HepG2 (cell line): ENCODE data around the gene APLNR. TPM values are rescaled to one million over a fixed set of nuclear protein-coding genes. Genes with fewer than 3 reads are reported as not detected.

Source experiments
- ATAC-seq: fragments of 200-7000 bp; cut with Tn5 transposase; 3 replicates; pipeline ENCODE4 v1.9.1; 2020; ENCODE audit warnings: mild to moderate bottlenecking, moderate library complexity
- BruUV-seq: library from RNA; stranded (reverse); fragments of 400-500 nt; replicated peaks from 2 replicates; lab custom pipeline; 2021; lab: Mats Ljungman, UMichigan
- CTCF ChIA-PET: fragments of 300-600 bp; formaldehyde crosslinking; extraction: SDS; loops from one replicate; lab custom pipeline; 2021; ENCODE audit warnings: low total read pairs, inconsistent platforms, low intra/inter-chr PET ratio; lab: Yijun Ruan, JAX
- POLR2A ChIA-PET: fragments of 350-600 bp; sonication (Branson Sonifier 250); formaldehyde crosslinking; loops from one replicate; lab custom pipeline; 2020; ENCODE audit warnings: antibody characterized with exemption, inconsistent platforms; lab: Yijun Ruan, JAX
- DNase-seq: peaks from one replicate; pipeline ENCODE4 v3.0.0-alpha.2; 2015; ENCODE audit warnings: low spot score
- FAIRE-seq: peaks from 3 replicates; lab custom pipeline; 2011; peaks lifted over from hg19 to GRCh38; lab: Jason Lieb, UNC
- H2AFZ ChIP-seq: one replicate; pipeline ENCODE4 v1.6.1; 2011; ENCODE audit warnings: low read length, inconsistent platforms
- H3K27ac ChIP-seq: fragments of 300-600 bp; 3 replicates; pipeline ENCODE4 v1.8.0; 2011; ENCODE audit warnings: mixed run types, mild to moderate bottlenecking, mixed read lengths, low read length, inconsistent platforms; ENCODE audit not compliant: insufficient read depth; ENCODE audit errors: extremely low read length
- H3K27me3 ChIP-seq, 2 experiments: fragments of 200-600 bp in 1 of 2; 2 replicates in 1 of 2; 3 replicates in 1 of 2; pipeline versions ENCODE4 v1.6.0 to v1.8.0; 2011; ENCODE audit warnings: low read length in 2 of 2, mild to moderate bottlenecking in 2 of 2, moderate library complexity in 2 of 2, inconsistent platforms in 1 of 2; ENCODE audit not compliant: insufficient read depth in 2 of 2, control insufficient read depth in 1 of 2
- H3K36me3 ChIP-seq, 2 experiments: fragments of 200-600 bp in 1 of 2; replicated peaks in 1 of 2; 2 replicates in 1 of 2; 3 replicates in 1 of 2; pipeline versions ENCODE4 v1.5.1 to v1.8.0; 2011; ENCODE audit warnings: low read length in 2 of 2, inconsistent platforms in 1 of 2; ENCODE audit not compliant: insufficient read depth in 2 of 2, control insufficient read depth in 1 of 2
- H3K4me1 ChIP-seq: 2 replicates; pipeline ENCODE4 v1.5.1; 2012; ENCODE audit warnings: low read length, inconsistent platforms; ENCODE audit not compliant: insufficient read depth
- H3K4me2 ChIP-seq: 2 replicates; pipeline ENCODE4 v1.6.0; 2011; ENCODE audit warnings: low read depth, low read length, inconsistent platforms
- H3K4me3 ChIP-seq, 3 experiments: fragments of 200-600 bp in 1 of 3; sonication (generic), shearing (Covaris generic) in 1 of 3; replicated peaks in 1 of 3; 2 replicates each; pipeline ENCODE4 v1.5.1; 2011 to 2016; ENCODE audit warnings: low read length in 3 of 3, inconsistent platforms in 2 of 3, low read depth in 2 of 3, mild to moderate bottlenecking in 2 of 3, control low read depth in 1 of 3, mixed read lengths in 1 of 3; ENCODE audit not compliant: insufficient read depth in 1 of 3
- H3K79me2 ChIP-seq: one replicate; pipeline ENCODE4 v1.6.1; 2011; ENCODE audit warnings: low read length, inconsistent platforms; ENCODE audit not compliant: insufficient read depth
- H3K9ac ChIP-seq: 2 replicates; pipeline ENCODE4 v1.6.0; 2011; ENCODE audit warnings: mild to moderate bottlenecking, low read depth, low read length, inconsistent platforms; ENCODE audit not compliant: insufficient read depth
- H3K9me3 ChIP-seq: 2 replicates; pipeline ENCODE4 v1.5.1; 2012; ENCODE audit warnings: mild to moderate bottlenecking, low read length
- H4K20me1 ChIP-seq: 2 replicates; pipeline ENCODE4 v1.6.0; 2011; ENCODE audit warnings: inconsistent platforms, mild to moderate bottlenecking, low read length, moderate library complexity; ENCODE audit not compliant: insufficient read depth
- ATF7 ChIP-seq, 2 experiments: fragments of 450-650 bp in 1 of 2; sonication (generic) in 1 of 2; formaldehyde crosslinking in 1 of 2; IDR thresholded peaks; 2 replicates each; pipeline versions ENCODE4 v1.4.0 to v1.6.1; 2016 to 2020; ENCODE audit warnings: antibody characterized with exemption in 1 of 2, mild to moderate bottlenecking in 1 of 2, missing genetic modification reagents in 1 of 2
- CREB1 ChIP-seq, 2 experiments: fragments of 450-650 bp in 1 of 2; IDR thresholded peaks; 2 replicates each; pipeline ENCODE4 v1.6.1; 2016 to 2017; ENCODE audit warnings: control low read depth in 1 of 2, mild to moderate bottlenecking in 1 of 2, missing compliant biosample characterization in 1 of 2, missing genetic modification characterization in 1 of 2
- PHB2 ChIP-seq: fragments of 450-650 bp; IDR thresholded peaks from 2 replicates; pipeline ENCODE4 v1.6.1; 2018; ENCODE audit not compliant: partially characterized antibody
- PHF5A ChIP-seq: IDR thresholded peaks from one replicate; pipeline ENCODE4 v1.6.1; 2018; ENCODE audit warnings: low read depth, missing genetic modification reagents; ENCODE audit not compliant: unreplicated experiment
- SP140L ChIP-seq: sonication (generic); formaldehyde crosslinking; IDR thresholded peaks from 2 replicates; pipeline ENCODE4 v1.4.0; 2020; ENCODE audit warnings: missing genetic modification reagents, borderline replicate concordance
- ZFAT ChIP-seq: sonication (generic); formaldehyde crosslinking; conservative IDR thresholded peaks from 2 replicates; pipeline ENCODE4 v1.8.1; 2023; ENCODE audit warnings: missing genetic modification reagents, inconsistent platforms
- ZNF234 ChIP-seq: sonication (generic); formaldehyde crosslinking; conservative IDR thresholded peaks from 2 replicates; pipeline ENCODE4 v1.5.1; 2020; ENCODE audit warnings: mild to moderate bottlenecking, missing genetic modification reagents
- ZNF331 ChIP-seq: sonication (generic); formaldehyde crosslinking; IDR thresholded peaks from 2 replicates; pipeline ENCODE4 v1.4.0; 2020; ENCODE audit warnings: missing genetic modification reagents
- ZNF552 ChIP-seq: sonication (generic); formaldehyde crosslinking; IDR thresholded peaks from 2 replicates; pipeline ENCODE4 v1.9.0; 2022; ENCODE audit warnings: missing genetic modification reagents, mild to moderate bottlenecking, borderline replicate concordance
- ZNF879 ChIP-seq: sonication (generic); formaldehyde crosslinking; IDR thresholded peaks from 2 replicates; pipeline ENCODE4 v1.8.1; 2023; ENCODE audit warnings: missing genetic modification reagents
- WGBS: methylation state at CpG from one replicate; pipeline ENCODE4 v1.1.6; 2017; ENCODE audit warnings: low lambda C conversion rate; 5-methylcytosine and 5-hydroxymethylcytosine counted together
- in situ Hi-C: cut with HindIII; loops from 2 replicates; pipeline ENCODE4 v1.10.0; 2017; ENCODE audit warnings: low pct_unique_long_range_greater_than_20kb; ENCODE audit not compliant: extremely low pct_ligation_motif_present
- intact Hi-C: fragments of 100-400 bp; cut with micrococcal nuclease; formaldehyde crosslinking; loops from one replicate; pipeline ENCODE4 v1.10.0; 2022; ENCODE audit not compliant: unreplicated experiment
- polyA plus RNA-seq, 8 experiments: library from polyadenylated mRNA; depleted of rRNA in 3 of 8; stranded (reverse) in 7 of 8; unstranded in 1 of 8; fragments of >200 nt; fragmentation: Illumina TruSeq in 4 of 8; extraction: Trizol in 4 of 8; gene quantifications; 2 replicates each; pipeline versions ENCODE4 v1.2.1 to v1.2.3, GENCODE V29; 2011 to 2016; ENCODE audit warnings: low read depth in 4 of 8, missing spikeins in 1 of 8, mixed read lengths in 1 of 8; ENCODE audit not compliant: insufficient read depth in 1 of 8
- total RNA-seq, 5 experiments: library from RNA; depleted of rRNA; stranded (reverse); fragments of >200 nt; fragmentation: Illumina TruSeq; extraction: Trizol; gene quantifications; 2 replicates each; pipeline ENCODE4 v1.2.3, GENCODE V29; 2016; ENCODE audit warnings: low read depth in 1 of 5
- TF ChIP-seq, protein P1 (sequence below): IDR thresholded peaks from 2 replicates; pipeline ENCODE4 v1.6.1; 2016; ENCODE audit warnings: missing compliant biosample characterization, missing genetic modification reagents, borderline replicate concordance
- TF ChIP-seq, protein P2 (sequence below): sonication (generic); formaldehyde crosslinking; IDR thresholded peaks from 2 replicates; pipeline ENCODE4 v1.9.0; 2022; ENCODE audit warnings: low read depth, missing genetic modification reagents

APLNR gene
- total and polyA plus RNA-seq, 2 of the 13 experiments (the other 11 are each of a cell fraction or from before 2014, with no cell fraction given), result not detected

DNA sequence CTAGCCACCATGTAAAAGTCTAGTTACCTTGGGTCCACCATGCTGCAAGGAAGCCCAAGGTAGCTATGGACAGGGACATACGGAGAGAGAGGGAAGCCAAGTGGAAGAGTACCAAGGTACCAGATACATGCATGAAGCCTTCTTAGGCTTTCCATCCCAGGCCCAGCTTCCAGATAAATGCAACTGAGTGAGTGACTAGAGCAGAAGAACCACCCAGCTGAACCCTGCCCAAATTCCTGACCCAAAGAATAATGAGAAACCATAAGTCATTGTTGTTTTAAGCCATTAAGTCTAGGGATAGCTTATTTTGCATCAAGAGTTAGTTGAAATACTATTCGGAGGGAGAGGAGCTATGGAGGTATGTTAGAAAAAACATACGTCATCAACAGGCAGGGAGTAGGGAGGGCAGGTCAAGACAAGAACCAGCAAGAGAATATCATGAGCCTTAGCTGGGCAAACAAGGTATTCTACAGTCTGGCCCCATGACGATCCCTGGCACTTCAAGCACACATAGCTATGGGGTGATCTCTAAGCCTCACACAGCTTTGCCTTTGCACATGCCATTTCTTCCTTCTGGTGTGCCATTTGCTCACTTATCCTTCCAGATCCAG is 36.5 kb upstream of the APLNR start:
- DNase-seq (no peak), ATAC-seq (no peak), FAIRE-seq (no peak)
- POLR2A ChIA-PET, result no interaction called here
- in situ Hi-C loops, result no loop called here
- H3K27me3 ChIP-seq, result peaks cover 0 to 5% of the 10 kb centered on the region in 2 experiments; a peak in 1 of 5 replicates
- 0 out of 2 replicates have a peak, but pooled peaks cover 5% of the 10 kb centered on the region for H3K4me1 ChIP-seq
- H4K20me1 ChIP-seq, result no peaks in the 10 kb centered on the region
- no peak overlapping the region for H3K27ac ChIP-seq
- no peaks in the 10 kb centered on the region for H3K36me3 ChIP-seq
- no peak overlapping the region for H3K4me3 ChIP-seq
- H3K9ac ChIP-seq, result no peak overlapping the region
- intact Hi-C loops, result no loop called here
- H3K79me2 ChIP-seq, result no peaks in the 10 kb centered on the region
- H2AFZ ChIP-seq, result no peak overlapping the region
- WGBS, result 10% methylated on average over 4 of the region's 4 CpGs
- TF ChIP-seq, protein P1, sequence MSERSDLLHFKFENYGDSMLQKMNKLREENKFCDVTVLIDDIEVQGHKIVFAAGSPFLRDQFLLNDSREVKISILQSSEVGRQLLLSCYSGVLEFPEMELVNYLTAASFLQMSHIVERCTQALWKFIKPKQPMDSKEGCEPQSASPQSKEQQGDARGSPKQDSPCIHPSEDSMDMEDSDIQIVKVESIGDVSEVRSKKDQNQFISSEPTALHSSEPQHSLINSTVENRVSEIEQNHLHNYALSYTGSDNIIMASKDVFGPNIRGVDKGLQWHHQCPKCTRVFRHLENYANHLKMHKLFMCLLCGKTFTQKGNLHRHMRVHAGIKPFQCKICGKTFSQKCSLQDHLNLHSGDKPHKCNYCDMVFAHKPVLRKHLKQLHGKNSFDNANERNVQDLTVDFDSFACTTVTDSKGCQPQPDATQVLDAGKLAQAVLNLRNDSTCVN, result no peak
- TF ChIP-seq SP140L (CRISPR knock-in tag) (no peak), CREB1 (IDR thresholded peaks at IDR 0.05) (peak; percentile 78), CREB1 (CRISPR knock-in tag; IDR thresholded peaks at IDR 0.05) (no peak), ZNF331 (peak; percentile 97), ATF7 (IDR thresholded peaks at IDR 0.05) (peak; percentile 7; the same call in 1 of the 2 replicates), ATF7 (CRISPR knock-in tag; IDR thresholded peaks at IDR 0.05) (no peak)
- TF ChIP-seq, all 625 proteins: peak for 3
- Histone ChIP-seq H3K9me3 (peaks cover 7% of the 10 kb centered on the region; the same call in 1 of the 2 replicates), H3K4me2 (no peak overlapping the region)
- no TSS peak for BruUV-seq
- CTCF ChIA-PET, result no interaction called here

DNA sequence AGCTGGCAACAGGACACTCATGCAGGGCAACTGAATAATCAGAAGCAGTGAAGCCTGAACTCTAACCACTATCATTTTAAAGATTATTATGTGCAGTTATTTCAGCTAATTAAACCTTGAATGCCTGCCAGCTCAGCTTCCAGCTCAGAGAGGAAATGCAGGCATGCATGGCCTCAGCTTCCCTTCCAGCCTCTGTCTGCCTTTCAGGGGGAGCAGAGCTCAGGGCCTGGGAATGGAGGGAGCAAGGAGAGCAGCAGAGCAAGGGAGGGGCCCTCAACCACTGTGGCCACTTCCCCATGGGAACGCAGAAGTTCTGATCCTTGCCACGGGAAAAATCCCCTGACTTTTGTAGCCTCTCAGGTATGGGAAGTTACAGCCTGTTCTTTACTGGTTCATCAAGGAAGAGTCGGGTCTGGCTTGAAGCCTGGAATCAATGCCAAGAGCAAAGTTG is 32.5 kb upstream of the APLNR start:
- no peak for FAIRE-seq
- TF ChIP-seq ZFAT (CRISPR knock-in tag) (no peak), ZNF234 (CRISPR knock-in tag) (no peak), ZNF552 (no peak), ZNF879 (no peak), PHB2 (no peak), PHF5A (CRISPR knock-in tag) (no peak)
- TF ChIP-seq, protein P2, sequence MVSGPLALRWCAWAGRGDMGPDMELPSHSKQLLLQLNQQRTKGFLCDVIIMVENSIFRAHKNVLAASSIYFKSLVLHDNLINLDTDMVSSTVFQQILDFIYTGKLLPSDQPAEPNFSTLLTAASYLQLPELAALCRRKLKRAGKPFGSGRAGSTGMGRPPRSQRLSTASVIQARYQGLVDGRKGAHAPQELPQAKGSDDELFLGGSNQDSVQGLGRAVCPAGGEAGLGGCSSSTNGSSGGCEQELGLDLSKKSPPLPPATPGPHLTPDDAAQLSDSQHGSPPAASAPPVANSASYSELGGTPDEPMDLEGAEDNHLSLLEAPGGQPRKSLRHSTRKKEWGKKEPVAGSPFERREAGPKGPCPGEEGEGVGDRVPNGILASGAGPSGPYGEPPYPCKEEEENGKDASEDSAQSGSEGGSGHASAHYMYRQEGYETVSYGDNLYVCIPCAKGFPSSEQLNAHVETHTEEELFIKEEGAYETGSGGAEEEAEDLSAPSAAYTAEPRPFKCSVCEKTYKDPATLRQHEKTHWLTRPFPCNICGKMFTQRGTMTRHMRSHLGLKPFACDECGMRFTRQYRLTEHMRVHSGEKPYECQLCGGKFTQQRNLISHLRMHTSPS (CRISPR knock-in tag), result no peak

More for the DNA sequence above, 32.5 kb upstream of the APLNR start:
- H3K36me3 ChIP-seq, result no peaks in the 10 kb centered on the region
- BruUV-seq, result no TSS peak
- intact Hi-C loops, result no loop called here
- H3K4me2 ChIP-seq, result no peak overlapping the region
- 7% methylated on average over 3 of the region's 3 CpGs for WGBS
- in situ Hi-C loops, result no loop called here
- ATAC-seq, result no peak
- H3K79me2 ChIP-seq, result no peaks in the 10 kb centered on the region
- H3K27me3 ChIP-seq, result no peaks in the 10 kb centered on the region
- H2AFZ ChIP-seq, result no peak overlapping the region
- ChIA-PET POLR2A (interaction anchor here (0.6 kb wide), 1 partner anchor 41 kb away, joined by 3 read pairs; no protein-coding TSS in a partner anchor), CTCF (no interaction called here)
- DNase-seq, result no peak
- no peak overlapping the region for H3K4me3 ChIP-seq
- H3K27ac ChIP-seq, result no peak overlapping the region
- no peaks in the 10 kb centered on the region for H4K20me1 ChIP-seq
- H3K9ac ChIP-seq, result no peak overlapping the region
- no peaks in the 10 kb centered on the region for H3K4me1 ChIP-seq
- H3K9me3 ChIP-seq, result peaks cover 7% of the 10 kb centered on the region
